ENCODE data around the gene AK9. TPM values are rescaled to one million over a fixed set of nuclear protein-coding genes. Genes with fewer than 3 reads are reported as not detected.
A peak's percentile ranks its signal among the peaks of the same experiment; 100 is the strongest.

AK9 gene
- polyA plus RNA-seq, 2 donors = 2.4 to 3.0 TPM

- H3K27ac ChIP-seq (ENCODE audit: low read depth in 2 of 2, low read length in 1 of 2) = no peak overlapping the region
- no peak overlapping the region for H3K4me3 ChIP-seq (ENCODE audit: low read depth in 1 of 2, low read length in 2 of 2)
- WGBS, 2 donors = 75 to 80% methylated on average over 2 of the region's 2 CpGs
- H3K4me1 ChIP-seq (ENCODE audit: control insufficient read depth in 2 of 2, insufficient read depth in 2 of 2, low read length in 1 of 2) = peaks cover 0 to 4% of the 10 kb centered on the region in 2 donors
- H3K27me3 ChIP-seq (ENCODE audit: control insufficient read depth in 1 of 2, insufficient read depth in 2 of 2, low read length in 2 of 2) = no peaks in the 10 kb centered on the region
- no peaks in the 10 kb centered on the region for H3K9me3 ChIP-seq (ENCODE audit: control insufficient read depth in 2 of 2, insufficient read depth in 1 of 2, low read depth in 1 of 2, low read length in 1 of 2)
- no peaks in the 10 kb centered on the region for H3K36me3 ChIP-seq (ENCODE audit: control insufficient read depth in 2 of 2, insufficient read depth in 2 of 2, low read length in 1 of 2)
These were observed 178.7 kb downstream of the AK9 start for GRCh38 chr6:109512271-109512817.

GRCh38 chr6:109511832-109512231 is 179.2 kb downstream of the AK9 start:
- H3K4me1 ChIP-seq (ENCODE audit: control insufficient read depth in 2 of 2, insufficient read depth in 2 of 2, low read length in 1 of 2) = peaks cover 0 to 4% of the 10 kb centered on the region in 2 donors
- no peak overlapping the region for H3K27ac ChIP-seq (ENCODE audit: low read depth in 2 of 2, low read length in 1 of 2)
- no peaks in the 10 kb centered on the region for H3K9me3 ChIP-seq (ENCODE audit: control insufficient read depth in 2 of 2, insufficient read depth in 1 of 2, low read depth in 1 of 2, low read length in 1 of 2)
- no peaks in the 10 kb centered on the region for H3K36me3 ChIP-seq (ENCODE audit: control insufficient read depth in 2 of 2, insufficient read depth in 2 of 2, low read length in 1 of 2)
- H3K4me3 ChIP-seq (ENCODE audit: low read depth in 1 of 2, low read length in 2 of 2) = no peak overlapping the region
- WGBS, 2 donors = 71 to 84% methylated on average over 2 of the region's 2 CpGs
- no peaks in the 10 kb centered on the region for H3K27me3 ChIP-seq (ENCODE audit: control insufficient read depth in 1 of 2, insufficient read depth in 2 of 2, low read length in 2 of 2)

DNA sequence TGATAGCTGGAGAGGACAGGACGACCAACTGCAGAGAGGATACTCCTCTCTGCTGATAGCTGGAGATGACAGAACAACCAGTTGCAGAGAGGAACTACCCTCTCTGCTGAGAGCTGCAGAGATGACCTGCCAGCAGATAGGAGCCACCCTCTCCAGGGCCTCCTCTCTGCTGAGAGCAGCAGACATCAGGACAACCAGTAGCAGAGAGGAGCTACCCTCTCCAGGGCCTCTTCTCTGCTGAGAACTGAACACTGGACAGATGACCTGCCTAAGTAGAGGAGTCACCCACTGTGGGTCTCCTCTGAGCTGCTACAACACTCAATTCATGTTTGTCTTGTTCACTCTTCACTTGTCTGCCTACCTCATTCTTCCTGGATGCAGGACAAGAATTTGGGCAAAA is 180.6 kb downstream of the AK9 start:
- no peaks in the 10 kb centered on the region for H3K36me3 ChIP-seq (ENCODE audit: control insufficient read depth in 2 of 2, insufficient read depth in 2 of 2, low read length in 1 of 2)
- H3K27me3 ChIP-seq (ENCODE audit: control insufficient read depth in 1 of 2, insufficient read depth in 2 of 2, low read length in 2 of 2) = no peaks in the 10 kb centered on the region
- H3K27ac ChIP-seq (ENCODE audit: low read depth in 2 of 2, low read length in 1 of 2) = no peak overlapping the region
- H3K9me3 ChIP-seq (ENCODE audit: control insufficient read depth in 2 of 2, insufficient read depth in 1 of 2, low read depth in 1 of 2, low read length in 1 of 2) = no peaks in the 10 kb centered on the region
- H3K4me1 ChIP-seq (ENCODE audit: control insufficient read depth in 2 of 2, insufficient read depth in 2 of 2, low read length in 1 of 2) = peaks cover 0 to 4% of the 10 kb centered on the region in 2 donors
- WGBS, 2 donors = 79 to 98% methylated on average over 1 of the region's 1 CpG
- H3K4me3 ChIP-seq (ENCODE audit: low read depth in 1 of 2, low read length in 2 of 2) = no peak overlapping the region

DNA sequence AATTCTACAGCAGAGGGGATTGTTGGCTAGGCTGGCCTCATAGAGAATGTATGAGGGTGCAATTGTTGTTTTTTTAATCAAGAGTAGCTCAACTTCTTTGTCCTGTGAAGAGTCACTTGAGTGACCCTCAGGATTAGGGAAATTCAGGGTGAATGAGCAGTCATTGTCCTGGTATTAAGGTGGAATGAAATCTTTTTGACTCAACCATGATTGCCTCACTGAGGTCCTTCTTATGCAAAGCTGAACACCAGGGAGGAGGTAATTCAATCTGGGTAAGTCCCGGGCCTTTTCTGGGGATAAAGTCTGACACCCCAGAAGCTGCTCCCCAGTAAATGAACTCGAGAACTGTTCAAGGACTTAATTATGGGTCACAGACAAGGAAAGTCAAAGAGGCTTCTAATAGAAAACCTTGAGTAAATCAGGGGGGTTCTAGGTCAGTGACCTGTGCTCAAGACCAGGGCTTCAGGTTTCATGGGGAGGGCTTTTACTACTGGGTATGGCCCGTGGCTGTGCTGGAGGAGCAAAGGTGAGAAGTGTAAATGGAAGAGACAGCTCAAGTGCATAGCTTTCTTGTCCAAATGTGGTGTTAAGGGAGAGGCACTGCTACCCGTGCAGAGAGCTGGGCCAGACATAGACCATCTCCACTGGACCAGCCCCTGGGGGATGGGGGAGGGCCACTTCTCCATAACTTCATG is 182.7 kb downstream of the AK9 start:
- H3K27ac ChIP-seq (ENCODE audit: low read depth in 2 of 2, low read length in 1 of 2) = peak overlapping the region in 1 of 2 donors; percentile 57
- H3K9me3 ChIP-seq (ENCODE audit: control insufficient read depth in 2 of 2, insufficient read depth in 1 of 2, low read depth in 1 of 2, low read length in 1 of 2) = no peaks in the 10 kb centered on the region
- WGBS, 2 donors = 72% methylated on average over 4 of the region's 4 CpGs

GRCh38 chr6:109507490-109508072 is 183.4 kb downstream of the AK9 start:
- H3K4me1 ChIP-seq (ENCODE audit: control insufficient read depth in 2 of 2, insufficient read depth in 2 of 2, low read length in 1 of 2) = peaks cover 0 to 4% of the 10 kb centered on the region in 2 donors
- H3K27me3 ChIP-seq (ENCODE audit: control insufficient read depth in 1 of 2, insufficient read depth in 2 of 2, low read length in 2 of 2) = no peaks in the 10 kb centered on the region
- H3K9me3 ChIP-seq (ENCODE audit: control insufficient read depth in 2 of 2, insufficient read depth in 1 of 2, low read depth in 1 of 2, low read length in 1 of 2) = no peaks in the 10 kb centered on the region
- H3K27ac ChIP-seq (ENCODE audit: low read depth in 2 of 2, low read length in 1 of 2) = no peak overlapping the region
- H3K4me3 ChIP-seq (ENCODE audit: low read depth in 1 of 2, low read length in 2 of 2) = no peak overlapping the region
- 79% methylated on average over 4 of the region's 4 CpGs for WGBS, 2 donors
- no peaks in the 10 kb centered on the region for H3K36me3 ChIP-seq (ENCODE audit: control insufficient read depth in 2 of 2, insufficient read depth in 2 of 2, low read length in 1 of 2)

More for the DNA sequence above, 182.7 kb downstream of the AK9 start:
- H3K36me3 ChIP-seq (ENCODE audit: control insufficient read depth in 2 of 2, insufficient read depth in 2 of 2, low read length in 1 of 2) = no peaks in the 10 kb centered on the region
- peaks cover 0 to 4% of the 10 kb centered on the region in 2 donors for H3K4me1 ChIP-seq (ENCODE audit: control insufficient read depth in 2 of 2, insufficient read depth in 2 of 2, low read length in 1 of 2)
- no peaks in the 10 kb centered on the region for H3K27me3 ChIP-seq (ENCODE audit: control insufficient read depth in 1 of 2, insufficient read depth in 2 of 2, low read length in 2 of 2)
- H3K4me3 ChIP-seq (ENCODE audit: low read depth in 1 of 2, low read length in 2 of 2) = no peak overlapping the region

DNA sequence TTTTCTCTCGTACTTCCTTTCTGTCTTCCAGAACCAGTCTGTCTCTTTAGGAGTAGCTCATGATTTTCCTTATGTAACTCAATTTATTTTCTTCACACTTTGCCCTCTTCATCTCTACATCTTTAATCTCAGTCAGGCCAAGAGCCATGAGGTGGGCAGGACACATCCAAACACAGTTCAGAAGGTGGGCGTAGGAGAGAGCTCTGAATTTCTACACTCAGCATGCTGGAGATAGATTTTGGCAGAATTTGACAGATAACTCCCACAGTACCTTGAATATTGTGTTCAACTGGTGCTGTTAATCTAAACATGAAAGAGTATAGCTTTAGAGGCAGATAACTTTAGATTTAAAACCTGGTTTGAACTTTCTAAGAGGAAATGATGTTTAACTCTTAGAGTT is 184.2 kb downstream of the AK9 start:
- Histone ChIP-seq H3K36me3 (ENCODE audit: control insufficient read depth in 2 of 2, insufficient read depth in 2 of 2, low read length in 1 of 2) (no peaks in the 10 kb centered on the region), H3K4me3 (ENCODE audit: low read depth in 1 of 2, low read length in 2 of 2) (no peak overlapping the region), H3K4me1 (ENCODE audit: control insufficient read depth in 2 of 2, insufficient read depth in 2 of 2, low read length in 1 of 2) (peaks cover 0 to 4% of the 10 kb centered on the region in 2 donors), H3K27me3 (ENCODE audit: control insufficient read depth in 1 of 2, insufficient read depth in 2 of 2, low read length in 2 of 2) (no peaks in the 10 kb centered on the region), H3K9me3 (ENCODE audit: control insufficient read depth in 2 of 2, insufficient read depth in 1 of 2, low read depth in 1 of 2, low read length in 1 of 2) (no peaks in the 10 kb centered on the region), H3K27ac (ENCODE audit: low read depth in 2 of 2, low read length in 1 of 2) (no peak overlapping the region)
- 91 to 93% methylated on average over 2 of the region's 2 CpGs for WGBS, 2 donors

DNA sequence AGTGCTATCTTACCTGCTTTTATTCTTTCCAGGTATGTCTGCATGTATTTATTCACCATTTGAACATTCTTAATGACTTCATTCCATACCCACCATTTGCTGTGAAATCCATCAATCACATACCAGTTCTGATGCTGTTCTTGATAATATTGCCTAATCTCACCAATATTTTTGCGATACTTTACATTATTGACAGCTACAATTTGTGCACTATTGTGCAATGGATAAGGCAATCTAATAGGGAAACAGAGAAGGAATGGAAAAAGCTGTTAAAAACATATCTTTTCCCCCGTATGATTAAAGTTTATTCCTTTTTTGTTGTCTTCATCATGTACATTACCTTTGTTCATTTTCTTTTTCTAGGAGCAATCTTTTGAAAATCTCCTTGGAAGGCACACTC is 184.7 kb downstream of the AK9 start:
- Histone ChIP-seq H3K4me3 (ENCODE audit: low read depth in 1 of 2, low read length in 2 of 2) (no peak overlapping the region), H3K36me3 (ENCODE audit: control insufficient read depth in 2 of 2, insufficient read depth in 2 of 2, low read length in 1 of 2) (no peaks in the 10 kb centered on the region), H3K27me3 (ENCODE audit: control insufficient read depth in 1 of 2, insufficient read depth in 2 of 2, low read length in 2 of 2) (no peaks in the 10 kb centered on the region), H3K27ac (ENCODE audit: low read depth in 2 of 2, low read length in 1 of 2) (no peak overlapping the region), H3K9me3 (ENCODE audit: control insufficient read depth in 2 of 2, insufficient read depth in 1 of 2, low read depth in 1 of 2, low read length in 1 of 2) (no peaks in the 10 kb centered on the region), H3K4me1 (ENCODE audit: control insufficient read depth in 2 of 2, insufficient read depth in 2 of 2, low read length in 1 of 2) (peaks cover 0 to 4% of the 10 kb centered on the region in 2 donors)
- WGBS, 2 donors = 94% methylated on average over 2 of the region's 2 CpGs

GRCh38 chr6:109503327-109504224 is 187.4 kb downstream of the AK9 start:
- H3K27ac ChIP-seq (ENCODE audit: low read depth in 2 of 2, low read length in 1 of 2) = no peak overlapping the region
- no peaks in the 10 kb centered on the region for H3K4me1 ChIP-seq (ENCODE audit: control insufficient read depth in 2 of 2, insufficient read depth in 2 of 2, low read length in 1 of 2)
- WGBS, 2 donors = 72 to 77% methylated on average over 10 of the region's 10 CpGs
- H3K9me3 ChIP-seq (ENCODE audit: control insufficient read depth in 2 of 2, insufficient read depth in 1 of 2, low read depth in 1 of 2, low read length in 1 of 2) = no peaks in the 10 kb centered on the region
- no peaks in the 10 kb centered on the region for H3K36me3 ChIP-seq (ENCODE audit: control insufficient read depth in 2 of 2, insufficient read depth in 2 of 2, low read length in 1 of 2)
- no peaks in the 10 kb centered on the region for H3K27me3 ChIP-seq (ENCODE audit: control insufficient read depth in 1 of 2, insufficient read depth in 2 of 2, low read length in 2 of 2)
- H3K4me3 ChIP-seq (ENCODE audit: low read depth in 1 of 2, low read length in 2 of 2) = no peak overlapping the region

- H3K27ac ChIP-seq (ENCODE audit: low read depth in 2 of 2, low read length in 1 of 2) = no peak overlapping the region
- no peaks in the 10 kb centered on the region for H3K9me3 ChIP-seq (ENCODE audit: control insufficient read depth in 2 of 2, insufficient read depth in 1 of 2, low read depth in 1 of 2, low read length in 1 of 2)
- H3K4me1 ChIP-seq (ENCODE audit: control insufficient read depth in 2 of 2, insufficient read depth in 2 of 2, low read length in 1 of 2) = no peaks in the 10 kb centered on the region
- 68 to 72% methylated on average over 2 of the region's 2 CpGs for WGBS, 2 donors
- H3K27me3 ChIP-seq (ENCODE audit: control insufficient read depth in 1 of 2, insufficient read depth in 2 of 2, low read length in 2 of 2) = no peaks in the 10 kb centered on the region
- no peak overlapping the region for H3K4me3 ChIP-seq (ENCODE audit: low read depth in 1 of 2, low read length in 2 of 2)
- H3K36me3 ChIP-seq (ENCODE audit: control insufficient read depth in 2 of 2, insufficient read depth in 2 of 2, low read length in 1 of 2) = no peaks in the 10 kb centered on the region
These were observed 192.1 kb downstream of the AK9 start for GRCh38 chr6:109498936-109499335.

All from esophagus (tissue), 2 donors.